GM19043 (cell line): ENCODE data around the gene CHRNA1.

ENCODE experiments used
- ATAC-seq: cut with Tn5 transposase; IDR thresholded peaks from one replicate; pipeline ENCODE4 v1.9.1; 2021; ENCODE audit warnings: low read depth; ENCODE audit not compliant: unreplicated experiment

Gene CHRNA1

DNA sequence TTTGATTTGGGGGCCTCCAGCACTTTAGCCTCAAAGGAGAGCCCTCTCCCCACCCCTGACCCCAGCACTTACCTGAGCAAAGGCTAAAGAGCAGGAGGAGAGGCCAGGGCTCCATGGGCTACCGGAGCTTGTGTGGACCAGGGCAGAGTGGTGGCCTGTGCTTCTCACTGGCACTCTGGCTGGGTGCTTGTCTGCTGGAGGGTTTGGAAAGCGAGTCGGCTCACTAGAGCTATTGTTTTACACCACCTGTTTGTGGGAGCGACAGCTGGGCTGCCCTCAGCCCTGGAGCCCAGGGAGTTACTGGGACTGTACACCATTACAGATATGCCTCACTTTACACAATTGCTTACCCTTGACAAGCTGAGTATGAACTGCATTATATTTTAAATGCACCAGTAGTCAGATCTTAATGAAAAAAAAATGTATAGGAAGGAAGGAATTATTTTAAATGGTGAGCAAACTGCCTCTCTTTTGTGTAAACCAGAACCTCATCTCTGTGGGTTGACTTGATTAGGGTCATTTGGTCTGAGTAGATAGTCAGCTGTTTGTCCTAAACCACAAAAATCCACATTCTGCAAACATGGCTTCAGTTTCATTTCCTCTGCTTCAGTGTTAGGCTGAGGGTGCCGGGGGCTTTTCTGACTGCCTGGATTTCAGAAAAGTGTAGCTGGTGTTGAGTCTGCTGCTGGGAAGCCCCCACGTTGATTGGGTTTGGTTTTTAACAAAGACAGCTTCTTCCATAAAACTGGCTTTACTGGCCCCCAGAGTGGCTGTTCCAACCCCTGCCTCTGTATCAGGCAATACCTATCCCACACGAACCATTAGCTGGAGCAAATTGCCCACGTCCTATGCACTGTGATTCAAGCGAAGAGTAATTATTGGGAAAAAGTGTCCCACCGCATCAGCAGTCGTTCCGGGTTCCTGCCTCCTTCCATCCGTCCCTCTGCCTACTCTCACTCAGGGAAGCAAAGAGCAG is at the start of gene CHRNA1:
Gene CHRNA1 (minus strand): TSS at position 193 of the 976 bp plus-strand sequence. CDS start 78 bp downstream, at position 115.
- ATAC-seq = no peak

DNA sequence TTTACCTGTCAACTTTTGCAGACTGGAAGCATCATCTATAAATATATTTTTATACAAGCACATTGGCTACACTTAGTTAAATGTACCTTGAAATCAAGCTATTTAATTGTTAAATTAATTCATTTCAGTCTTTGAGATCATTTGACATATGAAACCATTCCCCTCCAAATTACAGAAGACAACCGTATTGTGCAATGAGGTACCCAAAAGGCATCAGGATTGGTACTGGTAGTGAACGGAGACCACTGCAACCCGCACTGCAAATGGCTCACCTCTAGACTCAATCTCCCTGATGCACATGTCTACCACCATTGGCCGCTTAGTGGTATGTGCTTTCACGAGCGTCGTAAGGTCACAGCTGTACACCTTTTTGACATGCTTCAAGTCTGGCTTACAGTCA is 47.8 kb upstream of the CHRNA1 start:
- ATAC-seq = no peak

DNA sequence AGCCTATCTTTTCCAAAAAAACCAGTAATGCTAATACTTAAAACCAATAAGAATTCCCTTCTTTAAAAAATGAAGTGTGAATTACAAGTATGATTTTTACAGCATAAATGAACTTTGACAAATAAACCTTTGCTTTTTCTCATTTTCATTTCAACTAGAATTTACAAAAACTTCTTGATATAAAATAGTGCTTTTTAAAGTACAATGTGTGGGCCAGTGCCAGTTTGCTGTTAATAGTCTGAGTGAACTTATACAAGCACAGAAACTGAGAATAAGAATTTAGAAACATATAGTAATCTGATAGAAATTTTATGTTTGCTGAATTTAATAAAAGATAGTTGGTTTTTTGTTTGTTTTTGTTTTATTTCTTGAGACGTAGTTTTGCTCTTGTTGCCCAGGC is 43.7 kb upstream of the CHRNA1 start:
- no peak for ATAC-seq

DNA sequence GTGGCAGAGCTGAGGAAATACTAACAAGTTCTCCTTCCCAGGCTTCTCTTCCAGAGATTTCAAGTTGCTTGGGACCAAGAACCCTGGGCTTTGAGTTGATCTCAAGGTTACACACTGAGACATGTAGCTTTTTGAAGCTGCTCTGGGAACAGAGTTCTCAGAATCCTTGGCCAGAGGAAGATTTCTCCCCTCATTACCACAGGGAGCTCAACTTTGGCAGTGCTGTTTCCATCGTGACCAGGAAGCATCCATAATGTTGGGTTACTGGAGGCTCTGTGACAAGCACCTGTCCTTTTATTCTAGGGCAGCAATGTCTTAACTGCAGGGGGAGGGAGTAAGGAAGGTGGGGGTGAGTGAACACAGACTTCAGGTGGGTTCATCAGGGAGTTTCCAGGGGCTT is 41.5 kb upstream of the CHRNA1 start:
- ATAC-seq = no peak

DNA sequence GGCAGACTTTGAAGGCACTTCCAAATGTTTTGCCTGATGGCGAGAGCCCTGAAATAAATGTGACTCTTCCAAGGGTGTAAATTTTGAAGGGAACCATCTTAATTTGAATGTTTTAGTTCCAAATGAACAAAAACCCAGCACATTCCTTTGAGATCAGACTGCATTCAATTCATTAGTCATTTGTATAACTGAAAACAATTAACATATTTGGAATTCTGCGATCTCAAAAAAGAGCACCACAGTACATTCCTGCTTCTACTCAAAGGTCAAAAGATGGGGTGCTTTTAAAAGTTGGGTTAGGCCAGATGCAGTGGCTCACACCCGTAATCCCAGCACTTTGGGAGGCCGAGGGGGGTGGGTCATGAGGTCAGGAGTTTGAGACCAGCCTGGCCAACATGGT is 38.2 kb upstream of the CHRNA1 start:
- ATAC-seq = no peak

DNA sequence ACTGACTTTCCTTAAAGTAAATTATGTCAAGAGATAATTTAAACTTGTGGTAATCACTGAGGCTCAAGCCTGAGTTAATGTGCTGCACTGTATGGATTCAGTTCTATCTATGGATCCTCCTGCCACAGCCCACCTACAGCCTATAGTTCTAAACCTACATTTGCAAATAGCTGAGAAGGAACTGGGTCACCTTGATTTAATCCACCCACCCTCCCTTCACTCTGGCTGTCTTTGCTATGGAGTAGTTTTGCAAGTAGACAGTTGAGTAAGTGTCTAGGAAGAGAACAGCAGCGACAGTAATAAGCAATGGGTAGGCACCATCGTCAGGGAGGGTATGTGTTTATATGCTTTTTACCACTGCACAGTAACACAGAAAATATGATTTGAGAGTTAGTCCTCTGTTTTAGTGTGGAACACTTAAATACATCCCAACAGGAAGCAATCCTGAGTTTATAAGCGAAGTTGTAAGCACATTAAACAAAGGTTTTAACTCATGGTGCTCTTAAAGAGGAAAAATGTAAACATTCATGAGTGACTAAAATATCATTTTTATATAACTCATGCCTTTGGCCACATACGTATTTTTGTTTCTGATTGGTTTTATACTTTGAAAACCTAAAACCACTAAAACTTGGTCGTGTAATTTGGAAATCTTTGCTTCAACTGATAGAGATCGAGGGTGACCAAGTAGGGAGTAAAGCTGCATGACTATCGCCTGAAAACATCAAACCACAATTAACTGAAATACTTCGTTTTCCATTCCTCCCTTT is 36.3 kb upstream of the CHRNA1 start:
- no peak for ATAC-seq

DNA sequence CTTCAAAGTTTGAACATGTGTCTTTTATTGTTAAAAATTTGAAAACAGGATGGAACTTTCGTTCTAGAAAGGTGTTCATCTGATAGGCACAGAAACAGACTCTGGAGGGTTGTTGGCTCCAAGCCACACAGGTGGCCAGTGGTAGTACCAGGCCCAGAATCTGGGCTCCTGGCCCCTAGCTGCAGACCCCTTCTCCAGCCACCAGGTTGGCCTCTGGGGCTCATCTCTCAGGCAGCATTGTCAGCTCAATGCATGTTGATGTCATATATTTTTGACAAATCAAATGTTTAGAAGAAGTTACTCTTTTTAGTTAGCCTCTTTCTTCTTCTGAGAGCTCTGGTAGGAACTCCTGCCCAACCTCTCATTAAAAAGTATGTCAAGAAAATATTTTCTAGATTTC is 34.5 kb upstream of the CHRNA1 start:
- ATAC-seq = no peak

DNA sequence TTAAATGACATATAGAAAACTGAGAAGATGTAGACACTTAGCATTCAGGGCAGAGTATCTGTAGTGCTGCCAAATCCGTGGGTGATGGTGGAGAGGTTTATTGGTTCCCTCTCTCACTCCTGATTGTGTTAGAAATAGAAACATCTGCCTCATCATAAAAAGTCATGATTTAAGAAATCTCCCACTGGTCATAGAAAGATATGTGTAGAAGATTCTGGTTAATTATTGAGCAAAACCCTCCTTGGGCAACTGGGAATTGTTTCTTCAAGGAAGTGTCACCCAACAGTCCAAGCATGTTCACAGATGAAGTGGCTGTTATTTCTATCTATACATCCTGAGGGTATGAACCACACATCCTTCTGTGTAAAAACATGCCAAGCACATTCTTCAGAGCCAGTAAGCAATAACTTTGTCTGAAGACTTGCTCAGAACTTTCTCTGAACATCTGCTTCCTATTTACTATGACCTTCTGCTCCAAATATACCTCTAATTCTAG is 33.6 kb upstream of the CHRNA1 start:
- ATAC-seq = no peak

DNA sequence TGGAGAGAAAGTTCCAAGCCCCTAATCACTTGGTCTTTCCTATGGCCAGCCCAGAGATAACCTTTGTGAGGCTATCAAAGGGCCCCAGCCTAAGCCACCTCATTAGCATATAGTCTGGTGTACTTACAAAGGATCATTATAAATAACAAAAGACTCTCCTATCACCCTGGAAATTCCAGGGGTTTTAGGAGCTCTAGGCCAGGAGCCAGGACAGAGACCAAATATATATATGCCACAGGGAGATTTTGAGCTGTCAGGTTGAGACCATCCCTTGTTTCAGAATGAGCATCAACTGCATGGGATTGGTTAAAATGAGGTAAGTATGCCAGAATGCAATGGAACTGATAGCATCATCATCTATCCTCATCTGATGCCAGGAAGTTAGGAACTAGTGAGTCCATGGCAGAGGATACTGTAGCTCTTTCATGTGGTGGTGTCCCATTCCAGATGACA is 32.1 kb upstream of the CHRNA1 start:
- no peak for ATAC-seq

DNA sequence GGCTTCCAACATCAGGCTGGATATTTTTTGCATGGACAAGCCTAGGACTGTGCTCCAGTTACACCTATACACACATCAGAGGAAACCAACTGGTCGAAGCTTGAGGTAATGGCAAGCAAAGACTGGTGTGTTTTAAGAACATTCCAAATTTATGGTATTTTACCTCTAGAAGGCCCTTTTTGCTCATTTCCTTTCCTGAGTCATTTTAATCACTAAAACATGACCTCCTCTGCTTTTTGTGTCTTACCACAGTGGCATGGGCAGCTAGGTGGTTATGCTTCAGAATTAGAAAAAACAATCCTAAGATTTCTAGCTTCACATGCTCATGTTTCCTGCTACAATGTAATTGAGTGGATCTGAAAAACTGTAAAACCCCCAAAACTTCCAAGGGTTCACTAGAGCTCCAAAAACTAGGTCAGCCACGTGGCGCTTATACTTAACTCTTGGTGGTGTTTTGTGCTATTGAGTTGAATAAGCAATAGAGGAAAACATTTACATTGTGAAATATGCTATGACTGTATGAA is 30.6 kb upstream of the CHRNA1 start:
- no peak for ATAC-seq

DNA sequence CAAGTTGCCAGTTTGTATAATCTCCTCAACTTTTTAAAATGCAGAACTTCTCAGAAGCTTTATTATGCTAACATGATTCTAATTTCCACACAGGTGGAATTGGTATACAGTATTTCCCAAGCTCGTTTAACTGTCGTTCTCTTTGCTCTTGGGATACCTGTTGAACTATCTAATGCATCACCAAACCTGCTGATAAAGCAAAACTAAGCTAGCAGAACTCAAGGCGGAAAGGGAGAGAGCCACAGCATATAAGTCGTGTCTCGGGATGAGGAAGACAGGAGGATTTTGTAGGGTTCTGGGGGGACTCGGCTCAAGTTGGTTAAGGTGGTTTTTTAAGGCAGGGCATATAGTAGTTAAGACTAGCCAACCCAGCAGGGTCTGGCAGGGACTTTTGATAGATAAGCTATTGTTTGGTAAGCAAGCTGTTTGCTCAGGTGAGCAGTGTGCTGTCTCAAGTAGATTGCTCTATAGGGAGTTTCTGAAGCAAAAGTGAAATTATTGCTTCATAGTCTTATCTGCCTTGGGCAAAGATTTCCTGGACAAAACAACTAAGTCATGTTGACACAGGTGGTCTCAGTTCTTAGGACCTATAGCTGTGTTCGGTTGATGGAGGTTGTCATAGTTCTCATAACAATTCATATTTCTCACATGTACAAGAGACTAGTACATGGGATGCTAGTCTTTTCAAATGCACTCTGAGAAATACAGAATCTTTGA is 28.2 kb upstream of the CHRNA1 start:
- no peak for ATAC-seq

DNA sequence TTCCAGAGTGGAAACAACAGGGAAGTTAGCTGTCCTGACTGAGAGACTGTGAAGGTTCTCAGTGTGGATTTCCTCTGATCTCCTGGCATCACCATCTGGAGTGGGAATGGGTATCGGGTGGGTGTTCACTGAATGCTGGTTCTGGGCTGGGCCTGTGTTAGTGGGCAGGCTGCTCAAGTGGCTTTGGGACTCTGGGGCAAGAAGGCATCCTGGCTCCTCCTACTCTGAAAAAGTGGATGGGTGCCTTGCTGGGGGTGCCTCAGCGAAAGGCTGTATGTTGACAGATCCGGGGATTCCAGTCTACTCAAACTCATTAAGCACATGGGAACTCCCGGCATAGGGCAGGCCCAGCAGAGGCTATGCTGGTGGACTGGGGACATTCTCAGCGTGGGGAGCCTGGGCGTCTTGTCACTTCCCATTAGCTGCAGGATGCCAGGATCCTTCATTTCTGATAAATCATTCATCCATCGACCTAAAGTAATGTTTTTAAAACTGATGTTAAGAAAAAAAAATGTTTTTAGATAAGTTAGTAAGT is 27.5 kb upstream of the CHRNA1 start:
- ATAC-seq = no peak

DNA sequence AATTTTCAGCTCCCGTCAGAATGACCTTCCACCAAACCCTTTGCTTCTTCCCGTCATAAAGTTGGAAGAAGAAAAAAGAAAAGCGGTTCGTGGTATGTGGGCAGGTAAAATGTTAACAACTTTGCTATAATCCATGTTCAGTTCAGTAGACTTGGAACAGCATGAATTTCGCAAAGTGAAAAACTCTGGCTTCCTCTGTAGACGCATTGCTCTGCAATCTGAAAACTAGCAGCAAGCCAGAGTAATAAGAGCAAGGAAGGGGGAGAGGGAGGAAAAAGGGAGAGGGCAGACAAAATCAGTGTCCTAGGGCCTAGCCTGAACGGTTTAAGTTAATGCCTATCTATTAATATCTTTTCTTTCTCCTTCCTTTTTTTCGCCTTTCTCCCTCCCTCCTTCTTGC is 26.7 kb upstream of the CHRNA1 start:
- no peak for ATAC-seq

DNA sequence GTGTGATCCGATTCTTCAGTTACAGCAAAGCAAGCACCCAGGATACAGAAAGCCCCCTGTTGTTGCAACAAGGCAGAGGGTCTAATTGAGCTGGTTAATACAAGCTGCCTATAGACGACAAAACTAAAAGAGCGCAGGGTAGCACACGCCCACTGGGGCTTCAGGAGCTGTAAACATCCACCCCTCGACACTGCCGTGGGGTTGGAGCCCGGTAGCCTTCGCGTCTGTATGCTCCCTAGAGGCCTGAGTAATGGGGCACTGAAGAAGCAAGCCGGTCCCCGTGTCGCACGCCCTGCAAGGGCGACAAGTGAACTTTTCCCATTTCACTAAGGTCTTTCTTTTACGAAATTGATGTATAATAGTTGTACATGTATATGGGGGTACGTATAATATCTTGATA is 24.7 kb upstream of the CHRNA1 start:
- no peak for ATAC-seq

DNA sequence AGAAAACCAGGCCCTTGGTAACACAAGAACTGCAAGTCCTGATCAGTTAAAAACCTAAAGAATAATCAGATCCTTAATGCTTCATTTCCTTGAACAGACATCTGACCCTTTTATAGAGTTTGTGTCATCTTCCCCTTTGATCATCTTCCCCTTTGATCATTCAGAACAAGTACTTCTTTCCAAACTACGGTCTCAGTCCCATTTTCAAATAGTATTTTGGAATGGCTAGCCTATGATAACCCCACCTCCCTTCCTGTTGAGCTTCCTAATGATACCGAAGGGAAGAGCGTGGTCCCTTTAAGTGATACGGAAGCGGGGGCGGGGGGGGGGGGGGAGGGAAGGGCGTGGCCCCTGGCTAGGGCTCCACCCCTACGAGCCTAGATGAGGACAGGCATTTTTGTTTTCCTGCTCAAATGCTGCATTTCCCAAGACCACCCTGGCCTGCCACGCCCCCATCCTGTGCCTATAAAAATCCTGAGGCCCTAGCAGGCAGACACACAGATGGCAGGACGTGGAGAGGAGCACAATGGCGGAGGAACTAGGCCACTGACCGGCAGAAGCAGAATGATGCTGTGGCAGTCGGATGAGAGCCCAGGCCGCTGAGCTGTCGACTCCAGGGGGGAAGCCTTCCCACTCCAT is 24.1 kb upstream of the CHRNA1 start:
- no peak for ATAC-seq

DNA sequence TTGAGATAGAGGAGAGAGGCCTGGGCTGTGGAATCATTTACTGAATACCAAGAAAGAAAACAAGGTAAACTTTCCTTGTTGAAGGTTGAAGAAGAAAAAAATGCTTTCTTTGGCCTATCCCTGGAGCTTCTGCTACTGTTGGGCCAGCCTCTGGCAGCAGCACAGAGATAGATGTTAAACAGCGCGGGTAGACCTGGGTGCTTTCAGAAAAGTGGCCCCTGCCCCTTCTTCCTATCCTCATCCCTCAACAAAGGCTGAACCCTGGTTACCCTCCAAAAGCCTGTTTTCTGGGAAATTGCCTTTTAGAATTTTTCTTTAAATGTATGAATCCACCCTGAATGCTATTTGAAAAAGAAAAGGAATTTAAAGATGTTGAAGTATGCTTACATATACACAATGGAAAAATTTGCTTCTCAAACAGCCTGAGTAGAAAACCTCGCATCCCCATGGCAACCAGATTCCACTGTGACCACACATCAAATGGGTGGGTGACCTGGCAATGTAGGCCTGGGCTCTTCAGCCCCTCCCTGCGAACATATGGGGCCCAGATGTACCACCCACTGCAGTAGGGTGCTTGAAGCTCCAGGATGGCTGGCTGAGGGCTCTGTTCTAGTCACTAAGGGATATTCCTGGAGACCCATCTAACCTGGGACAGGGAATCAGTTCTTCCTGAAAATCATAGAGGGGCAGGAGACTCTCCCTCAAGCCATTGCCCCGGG is 23.4 kb upstream of the CHRNA1 start:
- ATAC-seq = no peak

DNA sequence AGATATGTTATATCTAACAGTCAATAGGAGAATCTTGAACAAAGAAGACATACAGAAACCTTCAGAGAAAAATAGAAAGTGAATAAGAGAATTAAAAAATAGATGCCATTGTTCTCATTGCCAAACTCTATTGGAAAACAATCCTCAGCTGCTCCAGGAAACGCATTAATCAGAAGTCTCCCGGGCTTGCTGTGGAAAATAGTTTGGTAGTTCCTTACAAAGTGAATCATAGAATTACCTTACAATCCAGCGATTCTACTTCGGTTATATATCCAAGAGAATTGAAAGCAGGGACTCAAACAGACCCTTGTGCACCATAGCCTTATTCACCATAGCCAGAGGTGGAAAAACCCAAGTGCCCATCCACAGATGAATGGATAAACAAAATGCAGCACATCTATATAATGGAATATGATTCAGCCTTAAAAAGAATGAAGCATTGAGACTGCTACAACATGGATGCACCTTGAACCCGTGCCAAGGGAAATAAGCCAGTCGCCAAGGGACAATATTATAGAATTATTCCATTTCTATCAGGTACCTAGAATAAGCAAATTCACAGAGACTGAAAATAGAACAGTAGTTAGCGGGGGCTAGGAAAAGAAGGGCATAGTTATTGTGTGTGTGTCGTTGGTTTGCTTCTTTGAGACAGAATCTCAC is 21.9 kb upstream of the CHRNA1 start:
- ATAC-seq = no peak

DNA sequence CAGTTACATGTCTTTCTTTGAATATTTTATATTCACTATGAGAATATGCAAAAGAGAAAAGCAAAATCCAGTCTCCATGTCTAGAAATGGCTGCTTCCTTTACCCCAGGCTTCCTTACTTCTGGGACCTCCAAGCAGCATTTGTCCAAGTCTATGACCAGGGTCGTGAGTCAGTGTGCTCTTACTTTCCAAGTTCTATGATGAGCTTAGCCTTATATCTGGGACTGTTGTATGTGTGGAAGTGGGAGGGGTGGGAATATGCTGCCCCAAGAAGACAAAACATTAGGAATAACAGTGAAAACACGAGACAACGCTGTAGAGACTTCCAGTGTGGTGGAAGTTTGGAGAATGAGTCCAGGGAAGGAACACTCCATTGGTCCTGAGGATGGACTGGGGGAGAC is 21.2 kb upstream of the CHRNA1 start:
- ATAC-seq = no peak

DNA sequence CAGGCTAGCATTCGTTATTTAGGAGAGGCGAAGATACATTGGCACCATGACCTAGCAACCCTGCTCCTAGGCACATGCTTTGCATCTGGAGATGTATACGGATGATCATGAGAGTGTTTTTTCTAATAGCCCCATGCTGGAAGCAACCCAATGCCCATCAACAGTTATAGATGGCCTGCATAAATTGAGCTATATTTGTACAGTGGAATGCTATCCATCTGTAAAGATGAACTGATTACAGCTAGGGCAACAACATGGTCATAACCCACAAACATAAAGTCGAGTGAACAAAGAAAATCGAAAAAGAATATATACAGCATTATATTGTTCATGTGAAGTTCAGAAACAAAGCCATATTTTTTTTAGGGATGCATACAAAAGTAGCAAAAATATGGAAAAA is 20.6 kb upstream of the CHRNA1 start:
- ATAC-seq = no peak
